ENCODE results near the gene NR4A3. TPM values are rescaled to one million over a fixed set of nuclear protein-coding genes. Genes with fewer than 3 reads are reported as not detected.

The NR4A3 gene
- total and polyA plus RNA-seq, 2 of the 13 experiments (the other 11 are each of a cell fraction or from before 2014, with no cell fraction given) = 0.02 to 0.09 TPM

GRCh38 chr9:99906403-99907207 lies 84.9 kb downstream of the NR4A3 start, which contains the start of gene STX17 (continued):
- TF ChIP-seq, protein P1, sequence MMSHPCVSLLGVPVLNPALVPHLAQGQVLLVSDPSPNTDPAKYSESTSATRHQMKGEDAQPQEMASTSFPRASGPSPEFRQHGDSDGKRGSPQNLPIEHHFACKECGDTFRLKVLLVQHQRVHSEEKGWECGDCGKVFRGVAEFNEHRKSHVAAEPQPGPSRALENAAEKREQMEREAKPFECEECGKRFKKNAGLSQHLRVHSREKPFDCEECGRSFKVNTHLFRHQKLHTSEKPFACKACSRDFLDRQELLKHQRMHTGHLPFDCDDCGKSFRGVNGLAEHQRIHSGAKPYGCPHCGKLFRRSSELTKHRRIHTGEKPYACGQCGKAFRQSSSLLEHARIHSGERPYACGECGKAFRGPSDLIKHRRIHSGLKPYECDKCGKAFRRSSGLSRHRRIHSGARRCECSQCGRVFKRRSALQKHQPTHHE (CRISPR knock-in tag; IDR thresholded peaks at IDR 0.05; ENCODE audit: borderline replicate concordance) = no peak
- TF ChIP-seq HDAC2 (CRISPR knock-in tag; IDR thresholded peaks at IDR 0.05) (peak; percentile 18; the same call in 1 of the 2 replicates), ZNF230 (CRISPR knock-in tag; IDR thresholded peaks at IDR 0.05) (peak; percentile 62; the same call in 1 of the 2 replicates), CTCF (CRISPR knock-in tag; IDR thresholded peaks at IDR 0.05) (peak; percentile 22), ZBTB3 (CRISPR knock-in tag; IDR thresholded peaks at IDR 0.05; ENCODE audit: borderline replicate concordance, low read depth) (no peak), ASH2L (IDR thresholded peaks at IDR 0.05; ENCODE audit: insufficient read length, low read depth, low read length) (peak; percentile 98), JDP2 (CRISPR knock-in tag; IDR thresholded peaks at IDR 0.05; ENCODE audit: borderline replicate concordance) (no peak), ZFP82 (CRISPR knock-in tag; IDR thresholded peaks at IDR 0.05; ENCODE audit: borderline replicate concordance) (no peak), ZSCAN12 (CRISPR knock-in tag; IDR thresholded peaks at IDR 0.05) (no peak), CREB1 (IDR thresholded peaks at IDR 0.05) (peak; percentile 50), CREB1 (CRISPR knock-in tag; IDR thresholded peaks at IDR 0.05) (no peak), WIZ (CRISPR knock-in tag; IDR thresholded peaks at IDR 0.05) (no peak), MTERF4 (CRISPR knock-in tag; IDR thresholded peaks at IDR 0.05) (peak; percentile 56; the same call in 1 of the 2 replicates), ZNF124 (CRISPR knock-in tag; IDR thresholded peaks at IDR 0.05) (peak; percentile 85; the same call in 1 of the 2 replicates), KLF6 (CRISPR knock-in tag; IDR thresholded peaks at IDR 0.05) (peak; percentile 71; the same call in 1 of the 2 replicates), CCDC6 (CRISPR knock-in tag; IDR thresholded peaks at IDR 0.05) (no peak), TMF1 (CRISPR knock-in tag; IDR thresholded peaks at IDR 0.05; ENCODE audit: low read depth) (peak; percentile 57; the same call in 1 of the 2 replicates), ZNF747 (CRISPR knock-in tag; IDR thresholded peaks at IDR 0.05; ENCODE audit: borderline replicate concordance) (peak; percentile 70; the same call in 1 of the 2 replicates), ZSCAN9 (CRISPR knock-in tag; IDR thresholded peaks at IDR 0.05; ENCODE audit: borderline replicate concordance) (peak; percentile 31; the same call in 1 of the 2 replicates), ZNF784 (CRISPR knock-in tag; IDR thresholded peaks at IDR 0.05; ENCODE audit: borderline replicate concordance) (peak; percentile 26; the same call in 1 of the 2 replicates), ZFP91 (CRISPR knock-in tag; IDR thresholded peaks at IDR 0.05; ENCODE audit: borderline replicate concordance) (peak; percentile 76), XBP1 (CRISPR knock-in tag; IDR thresholded peaks at IDR 0.05) (0 out of 2 replicates have a peak, but pooled peaks have one; percentile 40), ZSCAN20 (CRISPR knock-in tag; IDR thresholded peaks at IDR 0.05; ENCODE audit: borderline replicate concordance) (peak; percentile 59; the same call in 1 of the 2 replicates)

Measured in HepG2 (cell line).